Uterus (tissue), 4 donors: ENCODE measurements around the gene DOK6. TPM values are rescaled to one million over a fixed set of nuclear protein-coding genes. Genes with fewer than 3 reads are reported as not detected.

Experiments used
- DNase-seq, 2 donors: peaks; one replicate each; pipeline ENCODE4 v3.0.0-alpha.2; 2019 to 2020
- H3K27ac ChIP-seq, 2 donors: fragments of 200-600 bp; sonication (generic); 1 replicate in 1 of 2; 2 replicates in 1 of 2; pipeline ENCODE4 v1.5.1; 2016 to 2018
- H3K27me3 ChIP-seq, 2 donors: fragments of 200-600 bp; sonication (generic); one replicate each; pipeline ENCODE4 v1.5.1; 2018 to 2019; ENCODE audit warnings: control low read depth in 1 of 2
- H3K36me3 ChIP-seq, 2 donors: fragments of 200-600 bp; sonication (generic); one replicate each; pipeline ENCODE4 v1.5.1; 2019; ENCODE audit warnings: control low read depth in 1 of 2
- H3K4me1 ChIP-seq, 2 donors: fragments of 200-600 bp; sonication (generic); one replicate each; pipeline ENCODE4 v1.5.1; 2018 to 2019; ENCODE audit warnings: control low read depth in 1 of 2
- H3K4me3 ChIP-seq, 2 donors: fragments of 200-600 bp; sonication (generic); 1 replicate in 1 of 2; 2 replicates in 1 of 2; pipeline ENCODE4 v1.5.1; 2018 to 2019; ENCODE audit warnings: mild to moderate bottlenecking in 1 of 2
- H3K9me3 ChIP-seq, 2 donors: fragments of 200-600 bp; sonication (generic); one replicate each; pipeline ENCODE4 v1.5.1; 2019; ENCODE audit warnings: control low read depth in 1 of 2
- CTCF ChIP-seq, 4 experiments: fragments of 200-600 bp in 2 of 4; fragments of 450-650 bp in 2 of 4; sonication (generic) in 2 of 4; IDR thresholded peaks; one replicate each; pipeline ENCODE4 v1.5.1; 2016 to 2019; ENCODE audit warnings: antibody characterized with exemption in 4 of 4, mild to moderate bottlenecking in 2 of 4, moderate library complexity in 1 of 4
- POLR2A ChIP-seq, 2 donors: fragments of 450-650 bp; IDR thresholded peaks; one replicate each; pipeline ENCODE4 v1.6.1; 2016; ENCODE audit warnings: antibody characterized with exemption in 2 of 2, mild to moderate bottlenecking in 1 of 2, moderate library complexity in 1 of 2
- intact Hi-C: fragments of 100-400 bp; cut with DNase I; formaldehyde crosslinking; loops from one replicate; pipeline ENCODE4 v1.15.1; 2023; ENCODE audit warnings: low total_unique reads
- total RNA-seq, 4 donors: library from RNA; depleted of rRNA in 3 of 4; stranded (reverse); fragments of >200 nt in 3 of 4; gene quantifications; one replicate each; pipeline versions ENCODE4 v1.1.0 to v1.2.4, GENCODE V29; 2014 to 2023
- donor health status: DM: yes; HTN: yes; CAD: no.

Gene DOK6
- total RNA-seq, 4 donors from 2014 or later = 0.26 to 9.5 (median 1.4) TPM

- Histone ChIP-seq H3K27ac (no peak overlapping the region), H3K4me3 (no peak overlapping the region), H3K36me3 (no peaks in the 10 kb centered on the region), H3K27me3 (no peaks in the 10 kb centered on the region), H3K4me1 (no peaks in the 10 kb centered on the region), H3K9me3 (no peaks in the 10 kb centered on the region)
- TF ChIP-seq CTCF (IDR thresholded peaks at IDR 0.05) (no peak), POLR2A (IDR thresholded peaks at IDR 0.05) (no peak)
- no peak for DNase-seq
- intact Hi-C loops = no loop called here
Measured at GRCh38 chr18:69843015-69843414, 442.3 kb downstream of the DOK6 start.

GRCh38 chr18:69844656-69845055 lies 444.0 kb downstream of the DOK6 start:
- no peaks in the 10 kb centered on the region for H3K9me3 ChIP-seq
- intact Hi-C loops = no loop called here
- H3K36me3 ChIP-seq = no peaks in the 10 kb centered on the region
- no peaks in the 10 kb centered on the region for H3K4me1 ChIP-seq
- H3K27me3 ChIP-seq = no peaks in the 10 kb centered on the region
- TF ChIP-seq POLR2A (IDR thresholded peaks at IDR 0.05) (no peak), CTCF (IDR thresholded peaks at IDR 0.05) (no peak)
- H3K4me3 ChIP-seq = no peak overlapping the region
- no peak overlapping the region for H3K27ac ChIP-seq
- no peak for DNase-seq

- no peaks in the 10 kb centered on the region for H3K4me1 ChIP-seq
- no peak for TF ChIP-seq POLR2A (IDR thresholded peaks at IDR 0.05)
- no peak for TF ChIP-seq CTCF (IDR thresholded peaks at IDR 0.05)
- H3K36me3 ChIP-seq = no peaks in the 10 kb centered on the region
- H3K9me3 ChIP-seq = no peaks in the 10 kb centered on the region
- H3K4me3 ChIP-seq = no peak overlapping the region
- intact Hi-C loops = no loop called here
- H3K27me3 ChIP-seq = no peaks in the 10 kb centered on the region
- no peak overlapping the region for H3K27ac ChIP-seq
- no peak for DNase-seq
Measured at GRCh38 chr18:69845593-69846506, 445.2 kb downstream of the DOK6 start.

- Histone ChIP-seq H3K36me3 (no peaks in the 10 kb centered on the region), H3K27ac (no peak overlapping the region), H3K9me3 (no peaks in the 10 kb centered on the region), H3K27me3 (no peaks in the 10 kb centered on the region), H3K4me3 (no peak overlapping the region), H3K4me1 (no peaks in the 10 kb centered on the region)
- DNase-seq = no peak
- TF ChIP-seq CTCF (IDR thresholded peaks at IDR 0.05) (no peak), POLR2A (IDR thresholded peaks at IDR 0.05) (no peak)
- intact Hi-C loops = no loop called here
Measured at GRCh38 chr18:69853051-69853450, 452.4 kb downstream of the DOK6 start.

GRCh38 chr18:69854455-69854854 lies 453.8 kb downstream of the DOK6 start:
- no peaks in the 10 kb centered on the region for H3K27me3 ChIP-seq
- intact Hi-C loops = no loop called here
- TF ChIP-seq POLR2A (IDR thresholded peaks at IDR 0.05) = no peak
- TF ChIP-seq CTCF (IDR thresholded peaks at IDR 0.05) = no peak

More at GRCh38 chr18:69854455-69854854, 453.8 kb downstream of the DOK6 start:
- Histone ChIP-seq H3K4me3 (no peak overlapping the region), H3K9me3 (no peaks in the 10 kb centered on the region), H3K36me3 (no peaks in the 10 kb centered on the region), H3K27ac (no peak overlapping the region), H3K4me1 (no peaks in the 10 kb centered on the region)
- DNase-seq = no peak
